ENCODE data around the gene VGLL3. TPM values are rescaled to one million over a fixed set of nuclear protein-coding genes. Genes with fewer than 3 reads are reported as not detected.

VGLL3 gene
- total RNA-seq, 1 donor from 2014 or later: 177 TPM

- no peaks in the 10 kb centered on the region for H3K36me3 Mint-ChIP-seq (ENCODE audit: low read depth)
- H3K9me3 Mint-ChIP-seq (ENCODE audit: low read depth): no peaks in the 10 kb centered on the region
- DNase-seq (ENCODE audit: low spot score): no peak
- TF ChIP-seq, protein P1, sequence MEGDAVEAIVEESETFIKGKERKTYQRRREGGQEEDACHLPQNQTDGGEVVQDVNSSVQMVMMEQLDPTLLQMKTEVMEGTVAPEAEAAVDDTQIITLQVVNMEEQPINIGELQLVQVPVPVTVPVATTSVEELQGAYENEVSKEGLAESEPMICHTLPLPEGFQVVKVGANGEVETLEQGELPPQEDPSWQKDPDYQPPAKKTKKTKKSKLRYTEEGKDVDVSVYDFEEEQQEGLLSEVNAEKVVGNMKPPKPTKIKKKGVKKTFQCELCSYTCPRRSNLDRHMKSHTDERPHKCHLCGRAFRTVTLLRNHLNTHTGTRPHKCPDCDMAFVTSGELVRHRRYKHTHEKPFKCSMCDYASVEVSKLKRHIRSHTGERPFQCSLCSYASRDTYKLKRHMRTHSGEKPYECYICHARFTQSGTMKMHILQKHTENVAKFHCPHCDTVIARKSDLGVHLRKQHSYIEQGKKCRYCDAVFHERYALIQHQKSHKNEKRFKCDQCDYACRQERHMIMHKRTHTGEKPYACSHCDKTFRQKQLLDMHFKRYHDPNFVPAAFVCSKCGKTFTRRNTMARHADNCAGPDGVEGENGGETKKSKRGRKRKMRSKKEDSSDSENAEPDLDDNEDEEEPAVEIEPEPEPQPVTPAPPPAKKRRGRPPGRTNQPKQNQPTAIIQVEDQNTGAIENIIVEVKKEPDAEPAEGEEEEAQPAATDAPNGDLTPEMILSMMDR (IDR thresholded peaks at IDR 0.05): no peak
- H3K27ac Mint-ChIP-seq (ENCODE audit: unreplicated experiment): peak overlapping the region; percentile 74
- no peak overlapping the region for H3K4me3 Mint-ChIP-seq (ENCODE audit: unreplicated experiment)
- peaks cover 62% of the 10 kb centered on the region for H3K4me1 Mint-ChIP-seq (ENCODE audit: low read depth)
- H3K27me3 Mint-ChIP-seq (ENCODE audit: low read depth): no peaks in the 10 kb centered on the region
Observed at GRCh38 chr3:86995537-86995936, 4.6 kb upstream of the VGLL3 start.

GRCh38 chr3:86993704-86994103 lies 2.8 kb upstream of the VGLL3 start:
- Mint-ChIP-seq H3K9me3 (ENCODE audit: low read depth) (no peaks in the 10 kb centered on the region), H3K27ac (ENCODE audit: unreplicated experiment) (peak overlapping the region; percentile 97), H3K36me3 (ENCODE audit: low read depth) (peaks cover 9% of the 10 kb centered on the region), H3K4me3 (ENCODE audit: unreplicated experiment) (peak overlapping the region; percentile 56), H3K27me3 (ENCODE audit: low read depth) (no peaks in the 10 kb centered on the region), H3K4me1 (ENCODE audit: low read depth) (peaks cover 62% of the 10 kb centered on the region)
- TF ChIP-seq, protein P1 (IDR thresholded peaks at IDR 0.05): no peak
- no peak for DNase-seq (ENCODE audit: low spot score)

DNA sequence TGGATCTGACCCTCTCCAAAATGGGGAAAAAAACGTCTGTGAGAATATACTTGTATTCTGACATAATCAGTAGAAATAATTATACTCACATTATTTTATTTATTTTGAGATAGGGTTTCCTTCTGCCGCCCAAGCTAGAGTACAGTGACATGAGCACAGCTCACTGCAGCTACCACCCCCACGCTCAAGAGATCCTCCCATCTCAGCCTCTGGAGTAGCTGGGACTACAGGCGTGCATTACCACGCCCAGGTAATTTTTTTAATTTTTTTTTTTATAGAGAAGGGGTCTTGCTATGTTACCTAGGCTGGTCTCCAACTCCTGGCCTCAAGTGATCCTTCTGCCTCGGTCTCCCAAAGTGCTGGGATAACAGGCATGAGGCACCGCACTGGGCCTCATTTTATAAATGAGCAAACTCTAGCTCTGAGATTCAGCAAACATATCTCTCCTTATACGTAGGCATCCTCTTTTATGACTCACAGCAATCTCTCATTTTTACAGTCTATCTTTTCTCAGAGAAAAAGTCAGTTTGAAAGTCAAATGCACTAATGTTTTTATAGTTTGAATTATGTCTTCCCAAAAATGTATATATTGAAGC lies 989 bp upstream of the VGLL3 start:
- H3K4me3 Mint-ChIP-seq (ENCODE audit: unreplicated experiment): peak overlapping the region; percentile 87
- no peaks in the 10 kb centered on the region for H3K9me3 Mint-ChIP-seq (ENCODE audit: low read depth)
- no peaks in the 10 kb centered on the region for H3K27me3 Mint-ChIP-seq (ENCODE audit: low read depth)
- no peak for DNase-seq (ENCODE audit: low spot score)
- peak overlapping the region; percentile 98 for H3K27ac Mint-ChIP-seq (ENCODE audit: unreplicated experiment)
- TF ChIP-seq, protein P1 (IDR thresholded peaks at IDR 0.05): no peak
- peaks cover 66% of the 10 kb centered on the region for H3K4me1 Mint-ChIP-seq (ENCODE audit: low read depth)
- peaks cover 13% of the 10 kb centered on the region for H3K36me3 Mint-ChIP-seq (ENCODE audit: low read depth)

DNA sequence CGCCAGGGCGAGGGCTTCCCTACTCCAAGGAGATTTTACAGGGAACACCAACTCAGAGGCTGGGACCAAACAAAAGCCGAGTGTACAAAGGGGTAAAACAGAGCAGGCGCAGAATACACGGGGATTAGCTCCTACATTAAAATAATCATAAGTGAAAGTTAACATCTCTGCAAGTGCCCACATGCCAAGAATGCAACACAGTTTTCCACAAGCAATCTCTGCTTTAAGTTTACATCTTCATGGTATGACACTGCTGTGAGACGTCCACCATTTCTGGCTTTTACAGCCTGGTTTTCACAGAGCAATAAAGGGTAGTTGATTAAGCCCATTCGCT lies 500 bp upstream of the VGLL3 start:
- H3K4me3 Mint-ChIP-seq (ENCODE audit: unreplicated experiment): peak overlapping the region; percentile 87
- TF ChIP-seq, protein P1 (IDR thresholded peaks at IDR 0.05): peak; percentile 37
- peaks cover 66% of the 10 kb centered on the region for H3K4me1 Mint-ChIP-seq (ENCODE audit: low read depth)
- H3K27me3 Mint-ChIP-seq (ENCODE audit: low read depth): no peaks in the 10 kb centered on the region
- peaks cover 13% of the 10 kb centered on the region for H3K36me3 Mint-ChIP-seq (ENCODE audit: low read depth)
- no peak for DNase-seq (ENCODE audit: low spot score)
- H3K9me3 Mint-ChIP-seq (ENCODE audit: low read depth): no peaks in the 10 kb centered on the region
- H3K27ac Mint-ChIP-seq (ENCODE audit: unreplicated experiment): peak overlapping the region; percentile 98

- Mint-ChIP-seq H3K9me3 (ENCODE audit: low read depth) (no peaks in the 10 kb centered on the region), H3K27ac (ENCODE audit: unreplicated experiment) (peak overlapping the region; percentile 98), H3K4me1 (ENCODE audit: low read depth) (peaks cover 68% of the 10 kb centered on the region), H3K4me3 (ENCODE audit: unreplicated experiment) (peak overlapping the region; percentile 86), H3K27me3 (ENCODE audit: low read depth) (no peaks in the 10 kb centered on the region), H3K36me3 (ENCODE audit: low read depth) (peaks cover 13% of the 10 kb centered on the region)
- TF ChIP-seq, protein P1 (IDR thresholded peaks at IDR 0.05): no peak
- DNase-seq (ENCODE audit: low spot score): peak; percentile 95
Observed at GRCh38 chr3:86990012-86990733, 776 bp downstream of the VGLL3 start.

All from chondrocyte (in vitro differentiated cells).